GM23248 (cell line): ENCODE measurements around the gene CDK15. TPM values are rescaled to one million over a fixed set of nuclear protein-coding genes. Genes with fewer than 3 reads are reported as not detected.

Experiments
- DNase-seq: peaks from one replicate; pipeline ENCODE4 v3.0.0-alpha.2; 2015
- H2AFZ ChIP-seq: fragments of 200-600 bp; sonication (generic); 2 replicates; pipeline ENCODE4 v1.6.1; 2016; ENCODE audit warnings: antibody characterized with exemption
- H3F3A ChIP-seq: fragments of 200-600 bp; sonication (generic); 2 replicates; pipeline ENCODE4 v1.6.1; 2016; ENCODE audit warnings: mild to moderate bottlenecking, antibody characterized with exemption, mixed run types; ENCODE audit not compliant: insufficient read depth
- H3K27ac ChIP-seq: fragments of 200-600 bp; sonication (generic); 2 replicates; pipeline ENCODE4 v1.5.1; 2016; ENCODE audit warnings: mild to moderate bottlenecking
- H3K27me3 ChIP-seq: fragments of 200-600 bp; sonication (generic); replicated peaks from 2 replicates; pipeline ENCODE4 v1.6.1; 2016; ENCODE audit warnings: mild to moderate bottlenecking; ENCODE audit not compliant: insufficient read depth
- H3K36me3 ChIP-seq: fragments of 200-600 bp; sonication (generic); 2 replicates; pipeline ENCODE4 v1.6.1; 2016; ENCODE audit warnings: low read depth, mild to moderate bottlenecking
- H3K4me1 ChIP-seq: fragments of 200-600 bp; sonication (generic); 2 replicates; pipeline ENCODE4 v1.6.1; 2016; ENCODE audit warnings: mild to moderate bottlenecking; ENCODE audit not compliant: insufficient read depth
- H3K4me2 ChIP-seq: fragments of 200-600 bp; sonication (generic); one replicate; pipeline ENCODE4 v1.6.1; 2016; ENCODE audit warnings: mild to moderate bottlenecking; ENCODE audit not compliant: unreplicated experiment
- H3K4me3 ChIP-seq: fragments of 200-600 bp; sonication (generic); 2 replicates; pipeline ENCODE4 v1.5.1; 2016; ENCODE audit warnings: mild to moderate bottlenecking
- H3K79me2 ChIP-seq: fragments of 200-600 bp; sonication (generic); 2 replicates; pipeline ENCODE4 v1.6.1; 2016; ENCODE audit warnings: mild to moderate bottlenecking; ENCODE audit not compliant: insufficient read depth
- H3K9ac ChIP-seq: fragments of 200-600 bp; sonication (generic); 2 replicates; pipeline ENCODE4 v1.6.1; 2016; ENCODE audit warnings: mild to moderate bottlenecking
- H3K9me2 ChIP-seq: fragments of 200-600 bp; sonication (generic); 2 replicates; pipeline ENCODE4 v1.6.1; 2016; ENCODE audit warnings: mixed run types, mild to moderate bottlenecking, moderate library complexity; ENCODE audit not compliant: insufficient read depth
- H3K9me3 ChIP-seq: fragments of 200-600 bp; sonication (generic); one replicate; pipeline ENCODE4 v1.6.1; 2017; ENCODE audit warnings: low read depth
- H4K20me1 ChIP-seq: fragments of 200-600 bp; sonication (generic); 2 replicates; pipeline ENCODE4 v1.6.0; 2016; ENCODE audit not compliant: insufficient read depth
- EZH2 ChIP-seq: fragments of 200-600 bp; sonication (generic); IDR thresholded peaks from 2 replicates; pipeline ENCODE4 v1.6.1; 2018; ENCODE audit warnings: antibody characterized with exemption, mild to moderate bottlenecking; ENCODE audit not compliant: insufficient read depth, poor library complexity, severe bottlenecking
- EZH2phosphoT487 ChIP-seq: fragments of 200-600 bp; sonication (generic); IDR thresholded peaks from 2 replicates; pipeline ENCODE4 v1.6.1; 2018; ENCODE audit warnings: antibody characterized with exemption, moderate library complexity, mild to moderate bottlenecking, low read depth; ENCODE audit not compliant: insufficient read depth
- WGBS, 2 experiments: methylation state at CpG; one replicate each; pipeline ENCODE4 v1.1.6; 2015 to 2017; ENCODE audit warnings: low lambda C conversion rate in 2 of 2, low coverage in 1 of 2; ENCODE audit errors: missing lambda C conversion rate in 2 of 2; 5-methylcytosine and 5-hydroxymethylcytosine counted together
- in situ Hi-C: fragments of 300-500 bp; cut with MboI; formaldehyde crosslinking; loops from 2 replicates; pipeline ENCODE4 v1.15.0; 2020
- polyA plus RNA-seq: library from polyadenylated mRNA; unstranded; fragments of >200 nt; fragmentation: Nextera tagmentation; extraction: Ambion mirVana; gene quantifications from 2 replicates; pipeline ENCODE4 v1.2.1, GENCODE V29; 2016
- total RNA-seq: library from RNA; depleted of rRNA; stranded (reverse); fragments of >200 nt; shearing (Covaris generic); gene quantifications from 2 replicates; pipeline ENCODE4 v1.2.3, GENCODE V29; 2014; rRNA removed

Gene CDK15
- total RNA-seq (1.3 and 3.2 TPM in 2 replicates), polyA plus RNA-seq (0.88 and 1.7 TPM in 2 replicates)

GRCh38 chr2:201806442-201807170 is at the start of gene CDK15:
Gene CDK15 (plus strand): TSS chr2:201806537. CDS start chr2:201806665, 128 bp downstream.
- H3F3A ChIP-seq: peaks cover 20% of the 10 kb centered on the region
- 38 to 42% methylated on average over 10 of the region's 10 CpGs for WGBS, 2 experiments
- H3K4me3 ChIP-seq: peak within 1 kb of the TSS; percentile 38
- H3K9me3 ChIP-seq: no peaks in the 10 kb centered on the region
- no peaks in the 10 kb centered on the region for H3K9me2 ChIP-seq
- no peaks in the 10 kb centered on the region for H3K79me2 ChIP-seq
- peaks cover 30% of the 10 kb centered on the region for H3K4me1 ChIP-seq
- in situ Hi-C loops: no loop called here
- DNase-seq: peak; percentile 65
- peak within 1 kb of the TSS; percentile 68 for H3K27ac ChIP-seq
- peak within 1 kb of the TSS; percentile 50 for H3K9ac ChIP-seq
- H3K4me2 ChIP-seq: peak within 1 kb of the TSS; percentile 73
- TF ChIP-seq EZH2phosphoT487: no peak
- H2AFZ ChIP-seq: peak within 1 kb of the TSS; percentile 70
- no peaks in the 10 kb centered on the region for H3K36me3 ChIP-seq
- H4K20me1 ChIP-seq: no peaks in the 10 kb centered on the region
- no peaks in the 10 kb centered on the region for H3K27me3 ChIP-seq

DNA sequence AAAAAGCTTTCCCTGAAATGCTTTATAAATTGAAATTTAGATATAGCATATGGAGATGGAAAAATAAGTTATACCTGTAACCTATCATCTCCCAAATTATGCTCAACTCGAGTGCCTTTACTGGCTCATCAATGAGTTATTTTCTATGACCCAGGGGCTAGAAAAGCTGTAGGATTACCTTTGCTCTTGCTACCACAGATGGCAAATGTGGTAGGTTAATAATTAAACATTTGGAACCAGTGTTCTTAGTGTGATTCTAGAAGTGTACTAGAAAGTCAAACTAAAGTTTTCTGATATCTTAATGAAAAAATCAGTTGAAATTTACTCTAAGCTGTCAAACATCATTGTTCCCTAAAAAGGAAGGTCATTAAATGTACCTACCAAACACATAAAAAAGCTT is 48.1 kb upstream of the CDK15 start:
- Histone ChIP-seq H3K4me2 (no peak overlapping the region), H3K9me2 (no peaks in the 10 kb centered on the region), H3K4me1 (peaks cover 4% of the 10 kb centered on the region; the same call in 1 of the 2 replicates), H3K9me3 (no peaks in the 10 kb centered on the region), H3F3A (no peaks in the 10 kb centered on the region), H3K79me2 (no peaks in the 10 kb centered on the region), H3K9ac (no peak overlapping the region), H3K27ac (no peak overlapping the region), H4K20me1 (no peaks in the 10 kb centered on the region), H3K27me3 (no peaks in the 10 kb centered on the region), H3K4me3 (no peak overlapping the region), H2AFZ (no peak overlapping the region), H3K36me3 (peaks cover 32% of the 10 kb centered on the region)
- no peak for TF ChIP-seq EZH2phosphoT487
- no peak for DNase-seq
- 0% methylated on average over 1 of the region's 1 CpG for WGBS, 2 experiments
- in situ Hi-C loops: no loop called here

- H3K27me3 ChIP-seq: no peaks in the 10 kb centered on the region
- H3K4me3 ChIP-seq: no peak overlapping the region
- no peak overlapping the region for H3K27ac ChIP-seq
- WGBS, 2 experiments: 94 to 95% methylated on average over 3 of the region's 3 CpGs
- H3K9me3 ChIP-seq: no peaks in the 10 kb centered on the region
- in situ Hi-C loops: no loop called here
- H4K20me1 ChIP-seq: no peaks in the 10 kb centered on the region
- no peak overlapping the region for H2AFZ ChIP-seq
- H3F3A ChIP-seq: no peaks in the 10 kb centered on the region
- DNase-seq: no peak
- no peak overlapping the region for H3K9ac ChIP-seq
- H3K9me2 ChIP-seq: no peaks in the 10 kb centered on the region
- peaks cover 32% of the 10 kb centered on the region for H3K36me3 ChIP-seq
- no peaks in the 10 kb centered on the region for H3K79me2 ChIP-seq
- H3K4me2 ChIP-seq: no peak overlapping the region
- TF ChIP-seq EZH2phosphoT487 (no peak), EZH2 (no peak)
- H3K4me1 ChIP-seq: peaks cover 4% of the 10 kb centered on the region; the same call in 1 of the 2 replicates
These were observed 47.5 kb upstream of the CDK15 start for GRCh38 chr2:201758873-201759272.

DNA sequence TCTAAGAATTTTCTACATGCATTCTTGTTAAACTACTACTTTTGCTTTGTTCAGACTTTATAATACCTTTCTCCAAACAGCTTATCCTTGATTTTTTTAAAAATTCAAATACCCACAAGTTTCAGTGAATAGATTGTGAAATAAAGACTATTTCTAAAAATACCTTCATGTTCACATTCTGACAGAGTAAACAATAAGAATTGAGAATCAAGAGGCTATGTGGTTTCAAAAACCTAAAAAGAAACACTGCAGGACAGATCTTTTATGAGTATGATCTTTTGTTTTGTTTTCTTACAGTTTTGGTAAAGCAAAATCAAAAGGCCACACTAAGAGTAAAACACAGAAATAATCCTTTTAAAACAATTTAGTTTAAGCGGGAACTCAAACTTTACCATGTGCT is 46.8 kb upstream of the CDK15 start:
- Histone ChIP-seq H2AFZ (no peak overlapping the region), H3F3A (no peaks in the 10 kb centered on the region), H3K9me2 (no peaks in the 10 kb centered on the region), H3K4me3 (no peak overlapping the region), H3K36me3 (peaks cover 32% of the 10 kb centered on the region), H3K27me3 (no peaks in the 10 kb centered on the region), H3K9ac (no peak overlapping the region), H3K4me2 (no peak overlapping the region), H4K20me1 (no peaks in the 10 kb centered on the region), H3K9me3 (no peaks in the 10 kb centered on the region), H3K27ac (no peak overlapping the region), H3K4me1 (peaks cover 4% of the 10 kb centered on the region; the same call in 1 of the 2 replicates), H3K79me2 (no peaks in the 10 kb centered on the region)
- whole genome bisulfite sequencing, 2 experiments: 100% methylated on average over 1 of the region's 1 CpG
- TF ChIP-seq EZH2phosphoT487 (no peak), EZH2 (no peak)
- no peak for DNase-seq
- in situ Hi-C loops: no loop called here
